Measurements from ENCODE around the gene RFC5.
"Not testable (repeated sequence)": the region's sequence is repeated elsewhere in the genome, so short reads cannot be mapped to it uniquely, and the experiment has no call there.

The RFC5 gene

DNA sequence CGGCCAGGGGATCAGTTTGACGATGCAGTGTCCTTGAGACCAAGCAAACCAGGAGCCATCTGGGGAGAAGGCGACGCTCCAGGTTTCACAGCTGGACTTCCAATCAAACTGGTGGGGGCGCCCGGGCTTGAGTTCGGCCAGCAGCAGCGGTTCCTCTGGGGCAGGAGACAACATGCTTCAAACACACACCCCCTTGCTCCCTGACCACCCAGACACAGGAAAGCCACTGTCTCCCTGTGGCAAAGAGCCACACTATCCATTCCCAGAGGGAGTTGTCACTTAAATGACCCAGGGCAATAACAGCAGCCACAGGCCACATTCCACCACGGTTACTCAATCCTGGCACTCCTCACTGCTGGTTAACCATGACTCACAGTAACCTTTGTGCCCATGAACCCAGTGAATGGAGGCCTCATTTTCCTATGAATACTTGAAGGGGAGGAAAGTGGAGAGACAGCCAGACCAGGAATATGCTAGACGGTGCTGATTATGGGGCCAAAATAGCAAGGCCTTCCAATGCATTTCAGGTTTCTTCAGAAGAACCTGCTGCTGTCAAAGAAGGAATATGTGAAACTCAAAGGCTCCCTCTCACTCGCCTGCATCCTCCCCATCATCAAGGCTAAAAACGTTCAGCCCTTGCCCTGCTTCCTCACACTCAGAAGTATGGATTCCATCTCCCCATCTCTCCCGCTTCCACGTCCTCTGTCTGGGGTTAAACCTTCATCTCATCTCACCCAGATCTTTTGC is 36.0 kb downstream of the RFC5 start:
- DNase-seq (ENCODE audit: low read depth in 2 of 2) = peak in 1 of 2 experiments; percentile 31

DNA sequence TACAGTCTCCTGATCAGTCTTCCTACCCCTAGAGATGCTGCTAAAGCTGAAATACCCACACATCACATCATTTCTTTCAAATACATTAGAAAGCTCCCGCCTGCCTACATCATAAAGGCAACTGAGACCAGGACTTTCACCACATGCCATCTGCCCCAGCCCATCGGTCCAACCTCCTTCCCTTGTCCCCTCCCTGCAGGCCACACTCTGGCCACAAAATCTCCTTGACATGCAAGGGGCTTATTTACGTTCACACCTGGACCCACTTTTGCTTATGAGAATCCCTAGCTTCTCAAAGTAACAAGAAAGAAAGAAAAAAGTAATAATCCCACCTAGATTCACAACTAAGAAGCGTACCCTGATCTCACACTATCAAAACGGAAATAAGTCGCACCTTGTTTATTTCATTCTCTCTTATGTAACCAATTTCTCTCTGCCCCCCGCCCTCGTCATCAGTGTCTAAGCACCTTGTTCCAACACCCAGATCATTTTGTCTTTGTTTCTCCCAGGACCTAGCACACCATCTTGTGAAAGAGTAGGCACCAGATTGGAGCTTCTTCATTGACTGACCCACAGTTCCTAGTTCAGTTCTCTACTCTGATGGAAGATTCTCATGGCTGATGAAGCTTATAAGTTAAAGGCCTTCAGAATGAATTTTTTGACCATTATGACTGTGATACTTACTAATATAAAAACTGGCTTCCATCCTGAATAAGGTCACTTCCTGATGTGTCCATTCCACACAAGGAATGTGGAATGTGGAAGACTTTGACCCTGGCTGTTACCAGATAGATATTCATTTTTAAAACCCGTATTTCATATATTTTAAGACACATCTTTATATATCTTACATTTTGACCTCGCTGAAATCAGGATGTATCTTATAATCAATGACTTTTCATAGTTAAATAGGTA is 36.8 kb downstream of the RFC5 start:
- no peak for DNase-seq (ENCODE audit: low read depth in 2 of 2)

DNA sequence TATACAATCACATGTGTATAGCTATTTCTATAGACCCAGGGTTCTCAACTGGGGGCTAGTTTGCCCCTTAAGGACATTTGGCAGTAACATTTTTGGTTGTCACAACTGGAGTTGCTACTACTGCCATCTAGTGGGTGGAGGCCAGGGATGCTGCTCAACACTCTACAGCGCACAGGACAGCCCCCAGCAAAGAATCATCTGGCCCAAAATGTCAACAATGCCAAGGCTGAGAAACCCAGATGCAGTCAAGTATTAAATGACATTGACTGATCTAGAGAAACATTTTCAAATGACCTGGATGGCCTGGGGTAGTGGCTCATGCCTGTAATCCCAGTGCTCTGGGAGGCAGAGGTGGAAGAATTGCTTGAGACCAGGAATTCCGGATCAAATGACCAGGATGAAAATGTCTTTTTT is 38.6 kb downstream of the RFC5 start:
- peak in 1 of 2 experiments; percentile 68 for DNase-seq (ENCODE audit: low read depth in 2 of 2)

DNA sequence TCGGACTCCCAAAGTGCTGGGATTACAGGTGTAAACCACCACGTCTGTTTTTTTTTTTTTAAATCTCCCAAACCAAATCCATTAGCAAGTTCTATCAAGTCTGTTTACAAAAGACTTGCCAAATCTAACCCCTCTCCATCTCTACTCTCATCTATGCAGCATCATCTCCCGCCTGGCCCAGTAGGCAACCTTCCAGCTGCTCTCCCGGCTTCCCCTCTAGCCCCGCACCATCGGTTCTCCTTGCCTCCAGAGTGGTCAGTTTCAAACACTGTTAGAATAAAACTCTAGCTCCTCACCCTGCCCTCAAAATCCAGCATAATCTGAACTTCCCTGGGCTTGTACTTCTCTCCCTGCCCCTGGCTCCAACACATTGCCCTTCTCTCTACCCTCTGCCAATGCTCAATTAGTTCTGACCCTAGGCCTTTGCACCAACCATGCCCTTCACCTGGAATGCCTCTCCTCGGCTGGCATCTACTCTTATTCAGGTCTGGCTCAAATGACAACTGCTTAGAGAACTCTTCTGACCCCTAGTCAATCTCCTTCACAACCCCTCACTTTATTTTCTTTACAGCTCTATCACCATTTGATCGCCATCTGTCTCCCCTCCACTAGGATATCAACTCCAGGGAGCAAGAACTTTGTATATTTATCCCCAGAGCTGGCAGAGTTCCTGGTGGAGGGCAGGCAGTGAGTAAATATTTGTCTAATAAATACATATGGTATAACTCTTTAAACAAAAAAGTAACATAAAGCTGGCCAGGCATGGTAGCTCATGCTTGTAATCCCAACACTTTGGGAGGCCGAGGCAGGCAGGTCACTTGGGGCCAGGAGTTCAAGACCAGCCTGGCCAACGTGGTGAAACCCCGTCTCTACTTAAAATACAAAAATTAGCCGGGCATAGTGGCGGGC is 39.6 kb downstream of the RFC5 start:
- no peak for DNase-seq (ENCODE audit: low read depth in 2 of 2)

DNA sequence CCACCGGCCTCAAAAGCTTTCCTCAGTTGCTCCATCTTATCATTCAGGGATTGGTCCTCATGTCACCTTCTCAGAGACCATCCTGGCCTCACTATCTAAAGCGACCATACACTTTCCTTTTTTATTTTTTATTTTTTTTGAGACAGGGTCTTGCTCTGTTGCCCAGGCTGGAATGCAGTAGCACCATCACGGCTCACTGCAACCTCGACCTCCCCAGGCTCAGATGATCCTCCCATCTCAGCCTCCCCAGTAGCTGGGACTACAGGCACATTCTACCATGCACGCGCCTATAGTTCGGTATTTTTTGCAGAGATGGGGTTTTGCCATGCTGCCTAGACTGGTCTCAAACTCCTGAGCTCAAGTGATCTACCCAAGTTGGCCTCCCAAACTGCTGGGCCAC is 41.7 kb downstream of the RFC5 start:
- DNase-seq (ENCODE audit: low read depth in 2 of 2) = no peak

DNA sequence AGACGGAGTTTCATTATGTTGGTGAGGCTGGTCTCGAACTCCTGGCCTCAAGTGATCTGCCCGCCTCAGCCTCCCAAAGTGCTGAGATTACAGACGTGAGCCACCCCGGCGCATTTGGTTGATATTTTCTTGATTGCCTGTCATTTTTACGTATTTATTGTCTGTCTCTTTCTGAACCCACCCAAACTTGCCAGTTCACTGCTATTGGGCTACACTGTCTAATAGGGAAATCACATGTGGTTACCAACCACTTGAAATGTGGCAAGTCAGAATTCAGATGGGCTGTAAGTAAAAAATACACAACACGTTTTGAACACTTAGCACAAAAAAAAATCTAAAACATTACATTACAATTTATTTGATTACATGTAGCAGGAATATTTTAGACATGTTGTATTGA is 42.4 kb downstream of the RFC5 start:
- DNase-seq (ENCODE audit: low read depth in 2 of 2) = no peak

DNA sequence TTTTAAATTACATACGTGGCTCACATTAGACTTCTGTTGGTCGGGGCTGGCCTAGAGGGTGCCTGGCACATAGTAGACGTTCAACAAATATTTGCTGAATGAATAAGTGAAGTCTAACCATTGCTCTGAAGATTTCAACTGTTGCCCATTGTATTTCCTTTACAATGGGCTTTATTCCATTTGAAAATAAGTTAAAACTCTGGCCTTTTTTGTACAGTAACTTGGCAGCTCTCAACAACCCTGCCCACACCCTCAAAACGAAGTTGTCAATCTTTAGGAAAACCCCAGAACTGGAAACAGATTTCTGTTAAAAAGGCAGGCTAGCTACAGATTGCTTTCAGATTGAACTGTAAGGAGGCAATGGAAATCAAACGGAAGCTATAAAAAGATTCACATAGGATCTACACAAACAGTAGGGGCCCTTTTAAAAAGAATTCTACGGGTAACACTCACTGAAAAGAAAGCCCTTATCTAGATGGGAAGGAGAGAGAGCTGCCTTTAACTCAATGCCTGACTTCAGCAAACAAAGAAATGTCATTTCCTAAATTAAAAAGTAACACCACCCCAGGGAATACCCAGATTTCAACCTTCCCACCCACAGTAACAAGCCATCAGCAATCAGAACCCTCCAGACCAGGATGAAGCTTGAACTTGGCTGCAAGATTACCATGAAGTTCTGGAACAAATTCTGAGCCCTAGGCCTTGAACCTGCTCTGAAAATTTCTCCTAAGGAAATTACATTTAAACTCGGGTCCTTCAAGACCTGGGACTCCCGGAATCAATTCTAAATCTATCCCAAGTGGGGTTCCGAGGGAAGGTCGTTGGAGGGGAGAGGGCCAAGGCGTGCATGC is 43.1 kb downstream of the RFC5 start:
- no peak for DNase-seq (ENCODE audit: low read depth in 2 of 2)

DNA sequence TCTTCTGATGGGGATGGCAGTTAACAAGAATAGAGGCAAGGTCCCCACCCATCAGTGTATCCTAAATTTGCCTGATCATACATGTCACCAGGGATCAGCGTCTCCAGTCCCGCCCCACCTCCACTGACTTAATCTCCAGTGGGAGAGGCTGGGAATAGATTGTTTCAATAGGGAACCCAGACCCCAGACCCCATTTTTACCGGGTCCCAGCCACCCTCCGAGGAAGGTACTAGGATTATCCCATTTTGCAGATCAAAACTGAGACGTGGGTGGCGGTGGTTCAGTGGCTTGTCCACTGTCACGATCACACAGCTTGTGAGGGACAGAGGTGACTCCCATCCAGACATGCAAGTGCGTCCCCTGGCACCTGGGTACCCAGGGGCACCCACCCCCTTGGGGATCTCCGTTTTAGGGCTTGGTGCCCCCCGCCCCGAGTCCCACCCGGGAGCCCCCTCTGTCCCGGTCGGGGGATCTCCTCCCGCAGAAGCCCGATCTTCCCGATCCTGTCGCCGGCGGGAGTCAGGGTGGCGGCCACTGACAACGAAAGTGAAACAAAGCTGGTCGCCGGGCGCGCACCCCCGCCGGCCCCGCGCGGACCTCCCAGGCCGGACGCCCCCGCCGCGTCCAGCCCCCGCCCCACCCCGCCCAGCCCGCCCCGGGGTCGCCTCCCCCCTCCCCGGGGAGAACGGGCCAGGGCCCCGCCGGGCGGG is 44.0 kb downstream of the RFC5 start:
- no peak for DNase-seq (ENCODE audit: low read depth in 2 of 2)

DNA sequence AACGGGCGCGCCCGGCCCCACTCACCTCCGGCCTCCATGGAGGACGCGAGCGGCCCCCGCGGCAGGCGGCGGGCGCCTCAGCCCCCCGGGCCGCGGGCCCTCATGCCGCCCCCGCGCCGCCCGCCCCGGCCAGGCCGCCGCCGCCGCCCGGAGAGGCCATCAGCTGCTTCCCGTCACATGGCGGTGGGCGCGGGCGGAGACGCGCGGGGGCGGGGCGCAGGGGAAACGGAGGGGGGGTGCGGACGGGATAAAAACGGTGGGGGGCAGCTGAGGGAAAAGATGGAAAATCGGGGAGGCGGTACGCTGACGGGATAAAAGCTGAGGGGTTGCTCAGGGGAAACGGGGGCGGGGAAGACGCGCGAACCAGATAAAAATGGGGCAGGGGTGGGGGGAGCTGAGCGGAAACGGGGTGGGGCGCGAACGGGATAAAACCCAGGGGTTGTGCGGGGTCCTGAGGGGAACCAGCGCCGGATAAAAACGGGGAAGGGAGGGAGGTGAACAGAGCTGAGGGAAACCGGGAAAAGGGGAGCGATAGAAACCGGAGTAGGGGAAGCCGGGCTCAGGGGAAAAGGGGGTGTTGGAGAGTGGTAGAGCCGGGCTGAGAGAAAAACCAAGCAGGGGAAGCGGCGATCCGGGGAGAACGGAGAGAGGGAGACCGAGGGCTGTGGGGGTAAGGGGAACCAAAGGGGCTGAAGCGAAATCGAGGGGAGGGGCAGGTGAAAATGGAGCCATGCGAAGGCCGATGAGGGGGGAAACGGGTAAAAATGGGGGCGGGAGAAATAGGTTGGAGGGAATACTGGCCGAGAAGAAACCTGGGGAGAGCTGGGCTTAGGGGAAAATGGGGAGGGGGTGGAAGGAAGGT is 44.7 kb downstream of the RFC5 start, which contains the start of gene WSB2:
Gene WSB2 (minus strand): TSS at position 169 of the 862 bp plus-strand sequence. CDS start 131 bp downstream, at position 38.
- peak in 1 of 2 experiments; percentile 55 for DNase-seq (ENCODE audit: low read depth in 2 of 2)

GRCh38 chr12:118061873-118062843 is 45.7 kb downstream of the RFC5 start:
- DNase-seq (ENCODE audit: low read depth in 2 of 2) = no peak

- no peak for DNase-seq (ENCODE audit: low read depth in 2 of 2)
These were observed 47.3 kb downstream of the RFC5 start for GRCh38 chr12:118063576-118064391.

DNA sequence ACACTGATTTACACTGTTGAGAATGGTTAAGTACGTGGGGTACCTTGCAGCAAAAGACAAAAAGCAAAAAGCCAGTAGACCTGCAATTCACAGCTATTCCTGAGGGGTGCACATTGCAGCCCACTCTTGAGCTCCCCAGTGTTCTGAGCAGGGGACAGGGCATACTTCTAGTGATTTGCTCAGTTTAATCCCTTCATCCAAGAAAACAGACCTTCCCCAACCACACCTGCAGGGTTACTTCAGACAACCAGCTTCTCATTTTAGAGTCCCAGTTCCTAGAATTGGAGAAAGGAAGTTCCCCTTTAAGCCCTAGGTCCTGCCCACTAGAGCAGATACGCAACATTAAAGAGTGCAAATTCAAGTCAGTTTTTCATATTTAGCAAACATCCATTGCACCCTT is 48.1 kb downstream of the RFC5 start:
- no peak for DNase-seq (ENCODE audit: low read depth in 2 of 2)

GRCh38 chr12:118065380-118065779 is 48.9 kb downstream of the RFC5 start:
- no peak for DNase-seq (ENCODE audit: low read depth in 2 of 2)

DNA sequence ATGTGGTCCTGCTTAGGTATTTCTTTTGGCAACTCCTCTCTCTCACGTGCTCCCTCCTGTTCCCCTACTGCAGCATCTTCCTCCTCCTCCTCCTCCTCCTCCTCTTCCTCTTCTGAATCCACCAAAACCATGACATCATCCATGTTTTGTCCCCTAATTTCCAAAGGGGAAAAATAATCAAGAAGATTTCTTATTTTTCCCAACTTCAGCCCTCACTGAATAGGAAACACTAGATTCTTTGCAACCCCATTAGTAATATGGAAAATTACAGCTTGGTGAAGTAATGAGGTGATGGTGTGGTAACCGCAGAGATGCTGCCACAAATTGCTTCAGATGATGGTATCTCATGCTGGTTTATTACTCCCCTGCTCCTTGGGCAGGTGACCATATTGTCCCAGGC is 51.9 kb downstream of the RFC5 start:
- DNase-seq (ENCODE audit: low read depth in 2 of 2) = no peak

DNA sequence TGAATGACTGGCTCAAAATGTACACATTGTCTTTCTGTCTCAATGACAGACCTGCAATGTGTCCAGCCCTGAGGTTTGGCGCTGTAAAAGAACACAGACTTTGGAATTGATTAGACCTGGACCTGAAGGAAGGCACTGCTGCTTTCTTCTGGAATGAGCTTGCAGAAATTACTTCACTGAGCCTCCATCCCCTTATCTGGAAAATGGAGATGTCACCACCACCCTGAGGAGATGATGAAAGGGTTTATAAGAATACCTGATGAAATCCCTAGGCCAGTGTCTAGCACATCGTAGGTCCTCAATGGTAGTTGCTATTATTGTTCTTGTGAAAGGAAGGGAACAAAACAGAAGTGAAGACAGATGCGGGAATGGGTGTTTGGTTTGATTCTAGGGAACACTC is 54.1 kb downstream of the RFC5 start:
- no peak for DNase-seq (ENCODE audit: low read depth in 2 of 2)

DNA sequence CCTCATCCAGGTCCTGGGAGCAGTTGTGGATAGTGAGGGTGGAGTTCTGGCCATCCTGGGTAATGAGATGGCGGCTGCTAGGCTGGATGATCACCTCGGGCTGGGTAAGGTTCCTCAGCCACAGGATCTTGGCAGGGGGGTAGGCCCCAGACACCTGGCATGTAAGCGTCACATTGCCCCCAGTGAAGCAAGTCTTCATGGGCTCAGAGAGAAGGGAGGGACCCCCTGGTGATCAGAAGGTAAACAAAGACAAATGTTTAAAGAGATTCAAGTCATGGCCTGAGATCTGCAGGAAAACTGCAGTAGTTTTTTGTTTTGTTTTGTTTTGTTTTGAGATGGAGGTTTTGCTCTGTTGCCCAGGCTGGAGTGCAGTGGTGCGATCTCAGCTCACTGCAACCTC is 57.3 kb downstream of the RFC5 start:
- DNase-seq (ENCODE audit: low read depth in 2 of 2) = no peak

GRCh38 chr12:118081521-118081920 is 65.0 kb downstream of the RFC5 start:
- not testable (repeated sequence) for DNase-seq (ENCODE audit: low read depth in 2 of 2)
